GM18520 (cell line): Measurements from ENCODE around the gene MYH3.

Experiments
- ATAC-seq: cut with Tn5 transposase; IDR thresholded peaks from one replicate; pipeline ENCODE4 v1.9.1; 2021; ENCODE audit not compliant: unreplicated experiment

Gene MYH3

DNA sequence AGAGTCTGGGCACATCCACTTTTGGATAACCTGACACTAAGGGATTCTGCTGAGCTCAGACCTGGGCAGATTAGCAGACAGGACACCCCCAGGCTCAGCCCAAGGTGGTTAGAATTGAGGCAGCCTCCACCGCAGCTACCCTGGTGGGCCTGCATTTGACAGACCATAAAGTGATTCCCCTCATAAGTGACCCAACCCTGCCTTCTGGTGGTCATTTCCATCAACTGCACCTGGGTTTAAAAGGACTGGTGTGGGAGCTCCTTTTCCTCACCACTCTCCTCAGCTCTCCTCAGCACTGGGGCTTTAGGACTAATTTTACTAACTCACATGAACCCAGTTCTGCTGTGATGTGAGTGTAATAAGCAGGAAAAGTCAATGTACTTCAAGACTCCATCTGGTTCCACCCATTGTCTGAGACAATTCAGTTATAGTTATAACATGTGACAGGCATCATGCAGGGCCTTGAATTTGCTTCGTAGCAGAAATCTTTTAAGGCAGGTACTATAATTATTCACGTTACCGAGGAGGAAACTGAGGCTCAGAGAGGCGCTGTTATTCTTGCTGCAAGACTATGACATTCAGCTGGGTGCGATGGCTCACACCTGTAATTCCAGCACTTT is 42.5 kb downstream of the MYH3 start:
- no peak for ATAC-seq

DNA sequence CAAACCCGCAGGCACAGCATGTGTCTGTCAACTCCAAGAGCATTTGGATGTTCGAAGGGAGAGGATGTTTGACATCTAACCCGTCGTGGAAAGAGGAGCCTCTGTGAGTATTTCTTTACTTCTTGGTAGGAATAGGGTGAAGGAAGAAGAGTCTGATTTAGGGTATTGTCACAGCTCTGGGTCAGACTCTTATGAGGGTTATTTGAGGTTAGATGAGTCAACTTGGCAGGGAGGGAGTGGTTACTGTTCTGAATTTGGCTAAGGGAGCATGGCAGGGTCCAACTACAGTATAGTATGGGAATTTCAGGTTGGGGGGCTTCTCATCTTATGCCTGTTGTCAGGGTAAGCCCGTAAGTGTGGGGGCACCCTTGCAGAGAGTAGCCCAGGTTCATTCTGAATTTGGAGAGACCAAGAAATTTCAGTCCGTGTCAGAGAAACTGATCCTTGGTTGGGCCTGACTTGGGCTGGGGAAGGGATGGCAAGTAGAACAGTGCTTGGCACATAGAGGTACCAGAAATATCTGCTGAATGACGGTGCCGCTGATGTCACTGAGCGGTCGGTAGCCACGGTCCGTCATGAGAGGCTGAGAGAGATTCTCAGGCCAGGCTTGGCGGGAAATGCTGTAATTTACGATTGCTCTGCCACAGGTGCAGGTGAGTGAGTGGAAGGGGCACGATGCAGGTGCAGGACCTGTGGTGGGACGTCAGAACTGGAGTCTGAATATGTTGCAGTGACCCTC is 43.2 kb downstream of the MYH3 start:
- no peak for ATAC-seq

DNA sequence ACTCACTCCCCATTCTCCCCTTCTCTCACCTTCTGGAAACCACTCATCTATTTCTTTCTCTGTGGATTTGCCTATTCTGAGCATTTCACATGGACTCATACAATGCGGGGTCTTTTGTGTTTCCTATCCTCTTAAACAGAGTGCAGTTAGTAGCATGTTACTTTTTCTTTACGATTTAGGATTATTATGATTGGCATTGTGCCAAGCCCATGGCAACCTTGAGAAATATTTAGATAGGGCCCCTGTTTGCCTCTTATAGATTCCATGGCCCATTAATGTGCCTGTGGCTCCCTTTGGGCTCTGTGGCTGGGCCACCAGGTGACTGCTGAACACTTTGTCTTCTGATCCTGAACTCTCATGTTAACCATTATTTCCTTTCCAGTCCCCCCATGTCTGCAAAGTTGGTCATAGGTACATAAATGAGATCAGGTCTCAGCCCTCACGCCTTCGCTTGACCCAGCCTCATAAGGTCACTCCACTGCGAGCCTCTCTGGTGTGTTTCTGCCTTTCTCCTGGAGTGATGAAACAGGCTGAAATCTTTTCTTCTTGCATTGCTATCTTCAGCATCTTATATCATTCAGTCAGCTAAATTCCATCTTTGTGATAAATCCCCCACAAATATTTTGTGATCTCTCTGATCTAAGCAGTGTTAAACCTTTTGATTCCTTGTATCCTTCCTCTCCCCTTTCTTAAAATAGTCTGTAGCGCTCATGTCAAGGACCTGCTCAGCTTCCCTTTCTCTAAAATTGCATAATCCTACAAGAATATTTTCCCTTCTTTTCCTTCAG is 44.0 kb downstream of the MYH3 start:
- no peak for ATAC-seq

DNA sequence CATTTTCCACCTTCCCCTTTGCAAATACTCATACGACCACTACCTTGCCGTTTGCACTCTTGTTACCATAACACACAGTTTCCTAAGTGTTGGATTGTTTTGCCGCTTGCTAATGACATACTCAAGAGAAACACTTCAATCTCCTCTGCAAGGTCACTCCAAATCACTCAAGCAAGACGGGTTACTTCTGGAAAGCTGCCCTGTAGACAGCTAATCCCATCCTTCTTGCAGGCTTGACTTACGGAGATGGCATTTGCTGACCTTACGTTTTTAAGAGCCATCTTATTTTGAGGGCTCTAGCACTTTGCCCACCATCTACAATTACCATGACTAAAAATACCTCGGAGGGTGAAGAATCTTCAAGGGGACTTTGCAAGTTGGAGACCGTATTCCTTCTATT is 46.2 kb downstream of the MYH3 start:
- ATAC-seq = no peak

DNA sequence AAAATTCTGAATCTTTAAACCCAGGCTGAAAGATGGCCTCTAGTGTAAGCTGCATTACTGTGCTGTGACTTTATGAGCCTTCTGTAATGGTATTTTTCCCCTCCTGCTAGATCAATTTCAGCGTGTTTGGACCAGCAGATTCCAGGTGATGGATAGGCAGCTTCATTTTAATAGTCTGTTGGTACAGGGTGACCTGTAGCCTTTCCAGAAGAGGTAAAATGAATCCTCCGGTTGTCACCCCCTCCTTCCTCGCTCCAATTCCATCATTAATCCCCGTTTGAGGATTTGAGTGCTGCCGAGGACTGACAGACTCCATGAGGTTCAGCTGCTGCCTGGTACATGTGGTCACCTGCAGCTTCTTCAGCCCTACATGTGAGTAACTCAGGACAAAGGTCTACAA is 48.9 kb downstream of the MYH3 start:
- no peak for ATAC-seq

DNA sequence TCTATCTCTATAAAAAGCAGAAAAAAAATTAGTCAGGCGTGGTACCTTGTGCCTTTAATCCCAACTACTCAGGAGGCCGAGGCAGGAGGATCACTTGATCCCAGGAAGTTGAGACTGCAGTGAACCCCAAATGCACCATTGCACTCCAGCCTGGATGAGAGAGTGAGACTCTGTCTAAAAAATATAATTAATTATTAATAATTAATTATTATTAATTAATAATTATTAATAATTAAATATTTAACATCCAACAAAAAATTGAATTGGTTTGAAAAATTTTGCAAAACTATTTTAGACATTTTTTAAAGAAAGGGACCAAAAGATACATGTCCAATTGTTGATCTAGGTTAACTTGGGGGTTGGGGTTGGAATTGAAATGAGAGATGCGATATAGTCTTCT is 51.0 kb downstream of the MYH3 start:
- ATAC-seq = no peak

DNA sequence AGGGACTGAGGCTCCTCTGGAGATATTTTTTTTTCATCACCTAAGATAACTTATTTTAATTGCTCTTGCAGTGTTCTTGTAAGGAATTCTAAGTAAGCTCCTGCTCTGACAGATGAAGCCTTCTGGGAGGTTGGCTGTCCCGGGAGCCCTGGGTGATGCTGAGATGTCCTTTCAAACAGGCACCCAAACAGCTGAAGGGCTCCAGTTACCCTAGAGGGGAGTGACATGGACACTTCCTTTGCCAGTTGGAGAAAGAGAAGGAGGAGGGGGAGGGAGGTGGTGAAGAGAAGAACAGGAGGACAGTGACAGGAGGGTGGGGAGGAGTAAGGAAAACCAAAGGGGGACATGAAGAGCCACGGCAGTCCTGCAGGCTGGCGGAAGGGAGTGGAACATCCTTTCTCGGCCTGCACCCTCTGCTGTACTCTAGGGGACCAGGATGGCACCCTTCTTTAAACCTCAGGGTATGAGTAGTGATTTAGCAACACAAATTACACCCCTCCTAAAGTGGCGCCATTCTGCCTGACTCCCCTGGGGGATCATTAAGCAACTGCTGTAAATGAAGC is 51.8 kb downstream of the MYH3 start:
- ATAC-seq = no peak

DNA sequence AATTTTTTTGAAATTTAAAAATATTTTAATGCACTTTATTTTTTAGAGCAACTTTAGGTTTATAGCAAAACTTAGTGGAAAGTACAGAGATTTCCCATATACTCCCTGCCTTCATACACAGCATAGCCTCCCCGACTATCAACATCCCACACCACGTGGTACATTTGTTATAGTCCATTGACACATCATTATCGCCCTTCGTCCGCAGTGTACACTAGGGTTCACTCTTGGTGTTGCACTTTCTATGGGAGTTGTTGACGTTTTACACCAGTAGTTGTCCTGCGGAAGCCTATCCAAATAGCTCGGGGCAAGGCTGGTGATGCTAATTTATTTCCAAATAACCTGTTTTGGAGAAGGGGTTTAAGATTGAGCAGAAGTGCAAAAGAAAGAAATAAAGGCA is 52.6 kb downstream of the MYH3 start:
- ATAC-seq = no peak

DNA sequence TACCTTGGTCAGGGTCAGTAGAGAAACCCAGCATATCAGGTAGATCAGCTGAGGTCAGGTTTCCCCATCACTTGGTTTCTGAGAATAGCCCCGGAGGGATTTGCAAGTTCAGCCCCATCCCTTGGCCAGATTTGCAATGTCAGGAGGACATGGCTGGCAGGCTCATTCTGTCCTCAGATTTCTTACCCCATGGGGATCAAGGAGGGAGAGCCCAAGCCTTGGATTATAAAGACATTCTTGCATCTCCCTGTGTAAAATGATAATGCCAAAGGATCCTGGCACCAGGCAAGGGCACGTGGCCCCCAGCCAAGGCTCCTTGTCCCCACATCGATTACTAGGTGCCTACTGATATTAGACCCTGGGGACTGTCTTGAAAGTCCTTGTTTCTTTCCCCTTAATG is 53.2 kb downstream of the MYH3 start:
- ATAC-seq = no peak

DNA sequence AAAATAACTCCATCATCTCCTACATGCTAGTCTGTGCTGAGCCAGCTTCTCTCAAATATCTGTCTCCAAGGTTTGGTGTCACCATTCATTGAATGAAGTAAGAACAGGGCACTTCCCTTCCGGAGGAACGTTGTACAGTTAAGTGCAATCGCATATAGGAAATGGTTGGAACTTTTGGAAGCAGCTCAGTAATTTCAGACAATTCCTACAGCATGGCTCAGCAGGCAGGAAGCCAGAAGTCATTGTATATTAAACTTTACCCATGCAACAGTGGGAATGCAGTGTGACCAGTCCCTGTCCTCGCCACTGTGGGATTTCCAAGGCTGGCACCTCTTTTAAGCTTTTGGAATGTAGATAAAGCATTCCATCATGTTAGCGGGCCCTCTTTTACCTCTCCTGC is 56.5 kb downstream of the MYH3 start:
- ATAC-seq = no peak

DNA sequence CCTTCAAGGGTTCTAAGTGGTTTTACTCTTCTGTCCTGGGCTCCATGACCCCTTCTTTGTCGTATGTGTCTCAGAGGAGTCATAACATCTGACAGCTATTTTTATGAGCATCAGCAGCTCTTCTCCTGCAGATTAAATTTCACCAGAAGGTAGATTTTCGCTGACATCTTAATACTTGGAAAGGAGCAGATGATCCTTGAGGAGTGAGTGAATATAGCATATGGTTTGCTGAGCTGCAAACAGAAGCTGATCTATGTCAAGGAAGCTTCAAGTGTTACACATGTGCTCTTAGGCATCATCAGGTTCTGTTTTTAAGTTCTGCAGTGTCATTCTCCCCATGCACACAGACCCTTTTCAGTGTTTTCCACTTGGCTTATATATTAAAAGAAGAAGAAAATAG is 58.5 kb downstream of the MYH3 start:
- no peak for ATAC-seq

DNA sequence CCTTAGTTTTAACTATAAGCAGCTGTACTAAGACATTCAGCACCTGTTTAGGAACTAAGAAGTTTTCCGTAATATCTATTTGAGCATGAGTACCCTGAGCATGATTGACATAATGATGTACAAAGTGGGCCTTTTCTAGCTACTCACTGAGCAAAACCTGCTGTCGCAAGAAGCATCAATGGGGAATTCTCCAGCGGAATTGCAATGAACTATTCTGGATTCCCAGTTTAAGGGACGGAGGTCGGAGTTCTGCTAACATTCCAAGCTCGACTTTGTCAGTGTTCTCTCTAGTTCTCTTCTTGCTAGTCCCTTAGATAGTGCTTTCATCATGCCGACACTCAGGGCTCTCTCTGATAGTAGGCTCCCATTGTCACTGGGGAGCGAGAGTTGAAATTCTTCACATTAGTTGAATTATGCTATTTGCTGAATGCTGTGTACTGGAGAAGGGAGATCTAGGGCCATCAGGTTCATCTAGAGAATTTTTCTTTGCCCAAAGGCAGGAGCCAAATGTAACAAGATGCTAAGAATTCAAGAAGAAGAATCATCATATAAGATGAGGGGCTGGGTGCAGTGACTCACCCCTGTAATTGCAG is 67.5 kb downstream of the MYH3 start:
- no peak for ATAC-seq

DNA sequence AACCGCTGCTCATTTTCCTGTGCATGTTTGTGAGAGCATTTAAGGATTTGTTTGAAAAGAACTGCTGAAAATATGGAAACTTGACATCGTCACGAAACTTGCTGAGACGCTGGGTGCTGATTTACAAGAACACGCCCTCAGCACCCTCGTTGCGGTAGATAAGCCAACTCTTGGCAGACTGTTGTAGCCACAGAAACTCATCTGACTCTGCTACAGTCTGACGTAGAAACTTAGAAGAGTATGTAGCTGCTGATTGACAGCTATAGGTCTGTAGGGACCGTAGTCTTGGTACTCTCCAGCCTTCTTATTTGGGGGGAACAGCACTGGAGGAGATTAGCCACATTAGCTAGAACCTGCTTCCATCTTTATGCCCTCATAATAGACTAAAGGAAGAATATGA is 71.6 kb downstream of the MYH3 start:
- no peak for ATAC-seq

DNA sequence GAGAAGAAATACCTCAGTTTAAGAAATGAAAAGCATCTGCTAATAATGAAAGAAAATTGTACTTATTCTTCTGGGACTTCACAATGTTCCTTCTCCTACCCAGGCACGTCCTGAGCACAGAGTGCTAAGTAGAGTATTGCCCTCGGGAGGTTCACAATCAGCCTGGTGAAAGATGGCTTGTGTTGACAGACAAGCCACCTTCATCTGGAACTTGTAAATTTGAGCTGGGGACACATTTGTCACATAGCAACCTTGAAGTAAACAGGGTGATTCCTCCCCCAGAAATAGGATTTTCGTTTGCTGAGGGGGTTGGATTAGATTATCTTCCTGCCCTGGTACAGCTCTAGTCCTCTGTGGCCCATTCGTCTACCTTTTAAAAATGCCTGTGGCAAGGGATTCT is 73.3 kb downstream of the MYH3 start:
- no peak for ATAC-seq

DNA sequence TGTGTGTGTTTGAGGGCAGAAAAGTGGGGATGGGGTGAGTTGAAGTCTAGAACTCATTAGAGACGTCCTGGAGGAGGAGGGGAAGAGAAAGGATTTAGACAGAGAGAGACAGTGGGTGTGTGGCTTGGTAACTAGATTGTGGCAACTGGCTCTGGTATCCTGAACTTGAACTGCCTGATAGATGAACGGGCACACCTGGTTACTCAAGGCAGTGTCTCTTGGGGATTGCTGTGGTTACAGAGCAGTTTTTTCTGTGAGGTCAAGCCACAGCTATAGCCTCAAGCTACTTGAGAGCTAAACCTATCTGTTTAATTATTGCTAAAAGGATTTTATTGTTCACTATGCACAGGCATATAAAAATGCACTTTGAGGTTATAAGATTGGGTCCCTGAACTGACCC is 77.8 kb downstream of the MYH3 start:
- ATAC-seq = no peak
